PC-3 (cell line): ENCODE measurements around the gene SOAT1.

ENCODE experiments used
- EZH2 ChIP-seq: fragments of 300-600 bp; sonication (generic); IDR thresholded peaks from one replicate; pipeline ENCODE4 v1.6.1; 2017; ENCODE audit warnings: antibody characterized with exemption, mild to moderate bottlenecking, low read length; ENCODE audit not compliant: unreplicated experiment
- TF ChIP-seq, protein P1 (sequence below): fragments of 300-600 bp; sonication (generic); conservative IDR thresholded peaks from 2 replicates; pipeline ENCODE4 v1.5.1; 2017; ENCODE audit warnings: antibody characterized with exemption, low read depth, mild to moderate bottlenecking, low read length

DNA sequence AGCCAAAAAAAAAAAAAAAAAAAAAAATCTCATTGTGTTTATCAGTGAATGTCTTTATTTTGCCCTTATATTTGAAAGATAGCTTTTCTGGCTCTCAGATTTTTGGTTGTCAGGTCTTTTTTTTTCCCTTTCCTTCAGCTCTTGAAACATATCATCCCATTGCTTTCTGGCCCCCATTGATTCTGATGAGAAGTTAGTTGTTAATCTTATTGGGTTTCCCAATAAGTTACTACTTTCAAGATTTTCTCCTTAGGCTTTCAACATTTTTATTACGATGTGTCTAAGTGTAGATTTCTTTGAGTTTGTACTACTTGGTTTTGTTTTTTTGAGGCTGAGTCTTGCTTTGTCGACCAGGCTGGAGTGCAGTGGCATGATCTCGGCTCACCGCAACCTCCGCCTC is 14.7 kb upstream of the SOAT1 start:
- TF ChIP-seq, protein P1, sequence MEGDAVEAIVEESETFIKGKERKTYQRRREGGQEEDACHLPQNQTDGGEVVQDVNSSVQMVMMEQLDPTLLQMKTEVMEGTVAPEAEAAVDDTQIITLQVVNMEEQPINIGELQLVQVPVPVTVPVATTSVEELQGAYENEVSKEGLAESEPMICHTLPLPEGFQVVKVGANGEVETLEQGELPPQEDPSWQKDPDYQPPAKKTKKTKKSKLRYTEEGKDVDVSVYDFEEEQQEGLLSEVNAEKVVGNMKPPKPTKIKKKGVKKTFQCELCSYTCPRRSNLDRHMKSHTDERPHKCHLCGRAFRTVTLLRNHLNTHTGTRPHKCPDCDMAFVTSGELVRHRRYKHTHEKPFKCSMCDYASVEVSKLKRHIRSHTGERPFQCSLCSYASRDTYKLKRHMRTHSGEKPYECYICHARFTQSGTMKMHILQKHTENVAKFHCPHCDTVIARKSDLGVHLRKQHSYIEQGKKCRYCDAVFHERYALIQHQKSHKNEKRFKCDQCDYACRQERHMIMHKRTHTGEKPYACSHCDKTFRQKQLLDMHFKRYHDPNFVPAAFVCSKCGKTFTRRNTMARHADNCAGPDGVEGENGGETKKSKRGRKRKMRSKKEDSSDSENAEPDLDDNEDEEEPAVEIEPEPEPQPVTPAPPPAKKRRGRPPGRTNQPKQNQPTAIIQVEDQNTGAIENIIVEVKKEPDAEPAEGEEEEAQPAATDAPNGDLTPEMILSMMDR = no peak
- no peak for TF ChIP-seq EZH2
